Retinal pigment epithelial cell (primary cell): ENCODE results near the gene TSPAN2.
"Not testable (repeated sequence)": the region's sequence is repeated elsewhere in the genome, so short reads cannot be mapped to it uniquely, and the experiment has no call there.

ENCODE experiments used
- DNase-seq: peaks from one replicate; pipeline ENCODE4 v3.0.0-alpha.2; 2010; ENCODE audit warnings: low read depth
- H3K4me3 ChIP-seq: 2 replicates; pipeline ENCODE4 v1.5.1; 2011; ENCODE audit warnings: mild to moderate bottlenecking, low read length, control low read depth, moderate library complexity
- TF ChIP-seq, protein P1 (sequence below): conservative IDR thresholded peaks from 2 replicates; pipeline ENCODE4 v1.5.1; 2011; ENCODE audit warnings: low read depth, low read length, control low read depth, inconsistent platforms

Gene TSPAN2

DNA sequence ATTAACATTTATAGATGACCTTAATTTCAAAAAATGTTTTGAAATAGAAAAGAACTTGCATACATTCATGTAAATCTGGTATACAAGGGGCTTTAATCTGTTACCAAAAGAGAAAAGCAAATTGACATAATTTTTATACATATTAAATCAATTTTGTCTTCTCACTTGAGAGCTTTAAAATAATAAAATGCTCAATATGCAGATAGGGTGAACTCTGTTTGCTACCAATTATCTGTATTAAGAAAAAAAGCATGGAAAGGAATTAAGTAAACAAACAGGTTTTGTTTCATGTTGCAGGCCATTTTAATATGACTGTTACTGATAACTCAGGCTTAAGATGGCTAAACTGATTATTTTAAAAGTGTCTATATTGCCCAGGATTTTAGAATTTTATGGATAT, 65.7 kb downstream of the TSPAN2 start:
- TF ChIP-seq, protein P1, sequence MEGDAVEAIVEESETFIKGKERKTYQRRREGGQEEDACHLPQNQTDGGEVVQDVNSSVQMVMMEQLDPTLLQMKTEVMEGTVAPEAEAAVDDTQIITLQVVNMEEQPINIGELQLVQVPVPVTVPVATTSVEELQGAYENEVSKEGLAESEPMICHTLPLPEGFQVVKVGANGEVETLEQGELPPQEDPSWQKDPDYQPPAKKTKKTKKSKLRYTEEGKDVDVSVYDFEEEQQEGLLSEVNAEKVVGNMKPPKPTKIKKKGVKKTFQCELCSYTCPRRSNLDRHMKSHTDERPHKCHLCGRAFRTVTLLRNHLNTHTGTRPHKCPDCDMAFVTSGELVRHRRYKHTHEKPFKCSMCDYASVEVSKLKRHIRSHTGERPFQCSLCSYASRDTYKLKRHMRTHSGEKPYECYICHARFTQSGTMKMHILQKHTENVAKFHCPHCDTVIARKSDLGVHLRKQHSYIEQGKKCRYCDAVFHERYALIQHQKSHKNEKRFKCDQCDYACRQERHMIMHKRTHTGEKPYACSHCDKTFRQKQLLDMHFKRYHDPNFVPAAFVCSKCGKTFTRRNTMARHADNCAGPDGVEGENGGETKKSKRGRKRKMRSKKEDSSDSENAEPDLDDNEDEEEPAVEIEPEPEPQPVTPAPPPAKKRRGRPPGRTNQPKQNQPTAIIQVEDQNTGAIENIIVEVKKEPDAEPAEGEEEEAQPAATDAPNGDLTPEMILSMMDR = no peak
- DNase-seq = no peak
- no peak overlapping the region for H3K4me3 ChIP-seq

DNA sequence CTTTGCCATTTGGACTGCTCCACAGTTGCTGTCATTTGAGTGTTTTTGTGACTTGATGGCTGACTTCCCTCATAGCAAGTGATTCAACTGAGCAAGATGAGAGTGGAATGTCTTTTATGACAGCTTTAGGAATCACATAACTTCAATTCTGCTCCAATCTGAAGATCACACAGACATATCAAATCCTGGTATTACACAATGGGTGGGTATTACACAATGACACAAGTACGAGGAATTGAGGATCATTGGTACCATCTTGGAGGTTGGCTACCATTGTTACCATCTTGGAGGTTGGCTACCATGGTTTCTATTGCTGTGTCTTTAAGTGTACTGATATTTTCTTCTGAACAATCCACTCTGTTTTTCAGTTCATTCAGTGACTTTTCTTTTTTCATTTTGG, 68.2 kb downstream of the TSPAN2 start:
- DNase-seq = no peak
- H3K4me3 ChIP-seq = no peak overlapping the region
- TF ChIP-seq, protein P1 = no peak

DNA sequence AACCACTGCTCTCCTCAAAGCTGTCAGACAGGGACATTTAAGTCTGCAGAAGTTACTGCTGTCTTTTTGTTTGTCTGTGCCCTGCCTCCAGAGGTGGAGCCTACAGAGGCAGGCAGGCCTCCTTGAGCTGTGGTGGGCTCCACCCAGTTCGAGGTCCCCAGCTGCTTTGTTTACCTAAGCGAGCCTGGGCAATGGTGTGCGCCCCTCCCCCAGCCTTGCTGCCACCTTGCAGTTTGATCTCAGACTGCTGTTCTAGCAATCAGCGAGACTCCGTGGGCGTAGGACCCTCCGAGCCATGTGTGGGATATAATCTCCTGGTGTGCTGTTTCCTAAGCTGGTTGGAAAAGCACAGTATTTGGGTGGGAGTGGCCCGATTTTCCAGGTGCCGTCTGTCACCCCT, 69.8 kb downstream of the TSPAN2 start:
- not testable (repeated sequence) for DNase-seq, H3K4me3 ChIP-seq

DNA sequence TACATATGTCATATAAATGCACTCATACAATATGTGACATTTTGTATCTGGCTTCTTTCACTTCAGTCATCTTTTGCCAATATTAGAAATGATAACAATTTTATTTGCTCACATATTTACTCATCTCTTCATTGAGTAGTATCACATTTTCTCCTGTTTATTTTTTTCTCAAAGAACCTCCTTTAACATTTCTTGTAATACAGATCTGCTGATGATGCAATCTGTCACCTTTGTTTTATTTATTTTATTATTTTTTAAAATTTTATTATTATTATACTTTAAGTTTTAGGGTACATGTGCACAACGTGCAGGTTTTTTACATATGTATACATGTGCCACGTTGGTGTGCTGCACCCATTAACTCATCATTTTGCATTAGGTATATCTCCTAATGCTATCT, 75.5 kb downstream of the TSPAN2 start:
- H3K4me3 ChIP-seq = no peak overlapping the region
- DNase-seq = no peak
- TF ChIP-seq, protein P1 = no peak

DNA sequence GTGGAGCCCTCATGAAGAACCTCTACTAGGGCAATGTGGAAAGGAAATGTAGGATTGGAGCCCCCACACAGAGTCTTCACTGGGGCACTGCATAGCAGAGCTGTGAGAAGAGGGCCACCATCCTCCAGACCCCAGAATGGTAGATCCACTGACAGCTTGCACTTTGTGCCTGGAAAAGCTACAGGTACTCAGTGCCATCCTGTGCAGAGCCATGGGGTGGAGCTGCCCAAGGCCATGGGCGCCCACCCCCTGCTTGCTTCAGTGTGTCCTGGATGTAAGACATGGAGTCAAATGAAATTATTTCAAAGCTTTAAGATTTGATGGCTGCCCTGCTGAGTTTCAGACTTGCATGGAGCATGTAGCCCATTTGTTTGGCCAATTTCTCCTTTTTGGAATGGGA, 76.9 kb downstream of the TSPAN2 start:
- DNase-seq = no peak
- no peak overlapping the region for H3K4me3 ChIP-seq
- TF ChIP-seq, protein P1 = no peak

DNA sequence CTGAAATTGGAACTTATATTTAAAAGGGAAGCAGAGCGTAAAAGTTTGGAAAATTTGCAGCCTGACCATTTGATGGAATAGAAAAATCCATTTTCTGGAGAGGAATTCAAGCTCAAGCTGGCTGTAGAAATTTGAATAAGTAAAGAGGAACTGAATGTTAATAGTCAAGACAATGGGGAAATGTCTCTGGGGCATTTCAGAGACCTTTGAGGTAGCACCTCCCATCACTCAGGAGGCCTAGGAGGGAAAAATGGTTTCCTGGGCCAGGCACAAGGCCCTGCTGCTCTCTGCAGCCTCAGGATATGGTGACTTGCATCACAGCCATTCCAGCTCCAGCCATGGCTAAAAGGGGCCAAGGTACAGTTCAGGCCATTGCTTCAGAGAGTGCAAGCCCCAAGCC, 77.3 kb downstream of the TSPAN2 start:
- DNase-seq = no peak
- TF ChIP-seq, protein P1 = no peak
- no peak overlapping the region for H3K4me3 ChIP-seq

DNA sequence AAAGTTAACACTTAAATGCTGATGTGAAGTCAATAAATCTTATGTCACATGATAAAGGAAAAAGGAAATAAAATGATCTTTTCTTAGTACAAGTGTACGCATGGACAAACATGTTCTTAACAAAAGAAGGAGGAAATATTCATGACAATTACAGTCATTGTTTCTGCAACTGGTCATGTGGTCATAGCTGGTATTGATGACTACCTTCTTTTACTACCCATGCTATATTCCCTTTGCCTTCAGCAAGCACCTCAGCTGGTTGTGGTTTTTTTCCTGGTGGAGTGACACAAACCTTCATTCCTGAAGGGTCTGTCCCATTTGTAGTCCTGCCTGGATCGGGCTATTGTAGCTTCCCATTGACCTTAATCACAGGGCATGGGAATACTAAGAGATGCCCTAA, 83.1 kb downstream of the TSPAN2 start:
- no peak overlapping the region for H3K4me3 ChIP-seq
- DNase-seq = no peak
- TF ChIP-seq, protein P1 = no peak
